ENCODE results near the gene UPB1.

GRCh38 chr22:24525416-24526037 lies 30.4 kb downstream of the UPB1 start:
- TF ChIP-seq CTCF (IDR thresholded peaks at IDR 0.05) (peak; percentile 71 to 88 (median 84)), POLR2A (IDR thresholded peaks at IDR 0.05) (no peak), POLR2AphosphoS5 (IDR thresholded peaks at IDR 0.05) (peak; percentile 32 to 64), EP300 (IDR thresholded peaks at IDR 0.05) (no peak)
